Measurements from ENCODE around the gene FAM221B. TPM values are rescaled to one million over a fixed set of nuclear protein-coding genes. Genes with fewer than 3 reads are reported as not detected.

Gene FAM221B
- total and polyA plus RNA-seq, 8 donors = 0.10 TPM; not detected in 7

DNA sequence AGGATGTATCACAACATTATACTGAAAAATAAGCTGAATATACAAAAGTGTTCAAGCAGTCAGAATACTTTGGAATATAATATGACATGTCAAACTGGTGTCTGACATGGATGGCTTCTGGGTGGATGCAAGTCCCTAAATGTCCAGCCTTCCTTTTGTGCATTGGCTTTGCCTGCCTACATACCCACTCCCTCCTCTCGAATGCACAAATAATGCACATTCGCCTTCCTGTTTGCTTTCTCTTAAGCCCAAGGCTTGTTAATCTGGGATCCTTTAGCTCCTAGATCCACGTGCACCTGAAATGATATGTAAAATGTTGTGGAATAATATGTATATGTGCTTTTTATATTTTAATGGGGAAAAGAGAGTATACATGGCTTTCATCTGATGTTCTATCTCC is 50.0 kb downstream of the FAM221B start:
- Histone ChIP-seq H3K4me1 (no peaks in the 10 kb centered on the region), H3K27me3 (no peaks in the 10 kb centered on the region), H3K36me3 (no peaks in the 10 kb centered on the region), H3K27ac (no peak overlapping the region), H3K4me3 (no peak overlapping the region), H3K9me3 (no peaks in the 10 kb centered on the region)
- 90 to 92% (median 92%) methylated on average over 3 of the region's 3 CpGs for WGBS, 5 donors
- no peak for DNase-seq
- TF ChIP-seq EP300 (IDR thresholded peaks at IDR 0.05) (no peak), POLR2A (IDR thresholded peaks at IDR 0.05) (no peak), POLR2AphosphoS5 (IDR thresholded peaks at IDR 0.05) (no peak)
- TF ChIP-seq, protein P1, sequence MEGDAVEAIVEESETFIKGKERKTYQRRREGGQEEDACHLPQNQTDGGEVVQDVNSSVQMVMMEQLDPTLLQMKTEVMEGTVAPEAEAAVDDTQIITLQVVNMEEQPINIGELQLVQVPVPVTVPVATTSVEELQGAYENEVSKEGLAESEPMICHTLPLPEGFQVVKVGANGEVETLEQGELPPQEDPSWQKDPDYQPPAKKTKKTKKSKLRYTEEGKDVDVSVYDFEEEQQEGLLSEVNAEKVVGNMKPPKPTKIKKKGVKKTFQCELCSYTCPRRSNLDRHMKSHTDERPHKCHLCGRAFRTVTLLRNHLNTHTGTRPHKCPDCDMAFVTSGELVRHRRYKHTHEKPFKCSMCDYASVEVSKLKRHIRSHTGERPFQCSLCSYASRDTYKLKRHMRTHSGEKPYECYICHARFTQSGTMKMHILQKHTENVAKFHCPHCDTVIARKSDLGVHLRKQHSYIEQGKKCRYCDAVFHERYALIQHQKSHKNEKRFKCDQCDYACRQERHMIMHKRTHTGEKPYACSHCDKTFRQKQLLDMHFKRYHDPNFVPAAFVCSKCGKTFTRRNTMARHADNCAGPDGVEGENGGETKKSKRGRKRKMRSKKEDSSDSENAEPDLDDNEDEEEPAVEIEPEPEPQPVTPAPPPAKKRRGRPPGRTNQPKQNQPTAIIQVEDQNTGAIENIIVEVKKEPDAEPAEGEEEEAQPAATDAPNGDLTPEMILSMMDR (IDR thresholded peaks at IDR 0.05) = no peak
- intact Hi-C loops (cut with DNase I; ENCODE audit: low total_unique reads) = no loop called here

DNA sequence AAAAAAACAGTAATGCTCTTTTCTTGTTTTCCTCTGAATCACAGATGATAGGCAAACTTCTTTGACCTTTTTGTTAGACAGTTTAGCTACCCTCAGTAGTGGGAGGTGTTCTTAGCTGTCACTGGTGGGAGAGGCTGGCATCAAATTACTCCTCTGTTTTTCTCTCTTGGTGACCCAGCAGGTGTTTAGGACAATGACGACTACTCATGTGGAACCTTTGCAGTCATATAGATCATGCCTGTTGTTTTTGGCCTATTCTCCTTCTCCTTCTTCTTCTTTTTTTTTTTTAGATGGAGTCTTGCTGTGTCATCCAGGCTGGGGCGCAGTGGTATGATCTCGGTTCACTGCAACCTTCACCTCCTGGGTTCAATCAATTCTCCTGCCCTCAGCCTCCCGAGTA is 52.5 kb downstream of the FAM221B start:
- 89 to 93% (median 90%) methylated on average over 4 of the region's 4 CpGs for WGBS, 5 donors
- no peaks in the 10 kb centered on the region for H3K36me3 ChIP-seq
- H3K4me1 ChIP-seq = peaks cover 8 to 16% (median 12%) of the 10 kb centered on the region in 4 donors
- DNase-seq = no peak
- no peak overlapping the region for H3K27ac ChIP-seq
- H3K9me3 ChIP-seq = no peaks in the 10 kb centered on the region
- intact Hi-C loops (cut with DNase I; ENCODE audit: low total_unique reads) = no loop called here
- no peak overlapping the region for H3K4me3 ChIP-seq
- no peak for TF ChIP-seq EP300 (IDR thresholded peaks at IDR 0.05)
- TF ChIP-seq, protein P1 (IDR thresholded peaks at IDR 0.05) = no peak
- TF ChIP-seq POLR2A (IDR thresholded peaks at IDR 0.05) = no peak
- H3K27me3 ChIP-seq = no peaks in the 10 kb centered on the region

- peak in 1 of 2 donors; percentile 29 for DNase-seq
- no peaks in the 10 kb centered on the region for H3K27me3 ChIP-seq
- 72 to 86% (median 75%) methylated on average over 7 of the region's 7 CpGs for WGBS, 5 donors
- intact Hi-C loops (cut with DNase I; ENCODE audit: low total_unique reads) = no loop called here
- TF ChIP-seq EP300 (IDR thresholded peaks at IDR 0.05) (no peak), POLR2AphosphoS5 (IDR thresholded peaks at IDR 0.05) (no peak), POLR2A (IDR thresholded peaks at IDR 0.05) (no peak)
- TF ChIP-seq, protein P1 (IDR thresholded peaks at IDR 0.05) = no peak
- no peak overlapping the region for H3K4me3 ChIP-seq
- peaks cover 10 to 25% (median 21%) of the 10 kb centered on the region in 4 donors for H3K4me1 ChIP-seq
- no peaks in the 10 kb centered on the region for H3K36me3 ChIP-seq
- H3K9me3 ChIP-seq = no peaks in the 10 kb centered on the region
- no peak overlapping the region for H3K27ac ChIP-seq
These were observed 53.5 kb downstream of the FAM221B start for GRCh38 chr9:35774907-35775635.

GRCh38 chr9:35771943-35772342 is 56.6 kb downstream of the FAM221B start:
- Histone ChIP-seq H3K4me3 (no peak overlapping the region), H3K4me1 (peaks cover 10 to 36% (median 24%) of the 10 kb centered on the region in 4 donors), H3K27ac (peak overlapping the region in 4 of 5 donors; percentile 7 to 78 (median 64)), H3K9me3 (no peaks in the 10 kb centered on the region), H3K27me3 (no peaks in the 10 kb centered on the region), H3K36me3 (no peaks in the 10 kb centered on the region)
- 46 to 62% (median 55%) methylated on average over 3 of the region's 3 CpGs for WGBS, 5 donors
- peak in 1 of 2 donors; percentile 61 for DNase-seq
- intact Hi-C loops (cut with DNase I; ENCODE audit: low total_unique reads) = no loop called here
- TF ChIP-seq POLR2AphosphoS5 (IDR thresholded peaks at IDR 0.05) (peak in 1 of 3 donors; percentile 63), POLR2A (IDR thresholded peaks at IDR 0.05) (no peak), EP300 (IDR thresholded peaks at IDR 0.05) (no peak)
- TF ChIP-seq, protein P1 (IDR thresholded peaks at IDR 0.05) = no peak

All from stomach (tissue), 9 donors.